GM19035 (cell line): ENCODE results near the gene GLG1.
"Not testable (repeated sequence)": the region's sequence is repeated elsewhere in the genome, so short reads cannot be mapped to it uniquely, and the experiment has no call there.

ENCODE experiments used
- ATAC-seq: cut with Tn5 transposase; IDR thresholded peaks from one replicate; pipeline ENCODE4 v1.9.1; 2021; ENCODE audit not compliant: unreplicated experiment

GLG1 gene

DNA sequence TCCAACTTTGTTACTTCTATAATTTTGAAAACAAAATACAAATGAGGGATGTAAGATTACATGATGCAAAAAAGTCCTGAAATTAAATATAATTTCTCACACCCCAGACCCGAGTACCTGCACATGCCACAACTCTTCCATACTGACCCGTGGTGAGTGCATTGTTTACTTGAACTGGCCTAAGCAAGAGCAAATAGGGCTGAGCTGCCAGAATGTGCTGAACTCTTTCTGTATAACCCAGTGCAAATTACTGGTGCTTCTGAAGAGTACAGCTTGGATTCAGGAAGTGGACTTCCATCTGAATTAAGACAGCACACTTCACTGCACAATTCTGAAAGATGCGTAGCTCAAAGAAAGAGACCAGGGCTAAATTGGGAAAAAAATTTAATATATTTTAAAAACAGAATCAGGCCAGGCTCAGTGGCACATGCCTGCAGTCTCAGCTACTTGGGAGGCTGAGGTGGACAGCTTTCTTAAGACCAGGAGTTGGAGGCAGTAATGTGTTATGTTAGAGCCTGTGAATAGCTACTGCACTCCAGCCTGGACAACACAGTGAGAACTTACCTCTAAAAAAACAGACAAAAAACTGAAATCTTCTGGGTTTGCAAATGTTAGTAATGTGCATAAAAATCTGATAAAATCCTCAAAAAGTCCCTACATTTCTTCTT is 63.9 kb downstream of the GLG1 start:
- ATAC-seq = not testable (repeated sequence)

DNA sequence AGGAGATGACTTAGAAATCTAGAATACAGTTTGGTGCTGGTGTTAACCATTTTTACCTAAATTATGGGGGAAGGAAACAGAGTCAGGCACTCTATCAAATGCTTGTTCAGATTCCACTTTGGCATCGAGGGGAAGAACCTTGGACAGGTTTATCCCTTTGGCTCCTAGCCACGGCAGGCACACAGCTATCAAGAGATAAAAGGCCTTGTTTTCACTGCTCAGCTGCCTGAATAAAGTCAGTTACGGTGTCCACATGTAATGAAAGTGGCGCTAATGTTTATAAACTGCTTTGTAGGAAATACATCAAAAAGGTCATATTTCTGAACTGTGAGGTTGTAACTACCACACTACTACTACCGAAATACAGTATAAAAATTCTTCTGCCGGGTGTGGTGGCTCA is 66.3 kb downstream of the GLG1 start:
- ATAC-seq = not testable (repeated sequence)

DNA sequence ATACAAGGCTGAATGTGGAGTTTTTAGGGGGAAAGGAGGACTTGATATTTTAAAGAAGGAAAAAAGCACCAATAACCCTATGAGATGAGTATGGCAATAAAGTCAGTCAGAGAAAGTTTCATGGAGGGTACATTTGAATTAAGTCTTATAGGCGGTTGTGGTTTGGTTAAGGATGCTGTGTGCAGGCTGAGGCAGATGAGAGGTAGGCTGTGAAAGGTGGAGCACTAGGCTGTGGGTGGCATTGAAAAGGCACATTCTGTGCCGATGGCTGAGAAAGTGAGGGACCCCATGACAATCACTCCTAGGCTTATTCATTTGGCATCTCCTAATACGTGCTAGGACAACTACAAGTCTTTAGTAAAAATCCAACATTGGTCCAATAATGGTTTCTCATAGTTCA is 68.1 kb downstream of the GLG1 start:
- not testable (repeated sequence) for ATAC-seq

DNA sequence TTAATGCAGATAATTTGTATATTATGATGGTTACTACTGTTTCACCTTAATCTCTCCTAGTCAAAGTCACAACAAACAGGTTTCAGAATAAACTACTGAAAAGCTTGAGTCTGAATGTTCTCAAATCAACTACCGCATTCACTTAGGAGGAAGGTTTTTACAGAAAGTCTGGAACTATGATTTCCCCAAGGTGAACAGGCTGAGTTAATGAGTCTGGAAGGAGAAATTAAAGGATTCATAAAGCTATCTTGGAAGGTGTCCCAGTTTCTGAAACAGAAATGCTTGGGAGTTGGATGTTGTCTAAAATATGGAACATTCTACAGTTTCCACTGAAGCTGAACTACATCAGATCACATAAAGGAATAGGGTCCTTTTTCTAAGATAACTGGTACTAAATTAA is 69.2 kb downstream of the GLG1 start:
- ATAC-seq = not testable (repeated sequence)

DNA sequence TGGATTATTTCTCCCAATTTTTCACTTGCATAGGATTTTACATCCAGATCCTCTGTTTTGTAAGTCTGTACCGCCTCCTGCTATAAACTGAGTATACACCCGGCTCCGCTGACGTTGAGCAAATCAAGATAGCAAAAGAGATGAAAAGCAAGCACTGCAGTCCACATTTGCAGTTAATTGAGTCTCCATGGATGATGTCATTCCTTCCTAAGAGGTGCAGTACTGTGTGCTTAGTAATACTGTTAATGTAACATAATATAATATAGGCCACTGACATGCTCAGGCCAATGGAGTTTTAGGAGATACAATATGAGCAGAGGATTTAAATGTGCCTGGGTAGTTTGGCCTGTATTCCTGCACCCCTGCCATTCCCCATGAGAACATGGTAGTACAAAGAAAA is 72.3 kb downstream of the GLG1 start:
- ATAC-seq = not testable (repeated sequence)

DNA sequence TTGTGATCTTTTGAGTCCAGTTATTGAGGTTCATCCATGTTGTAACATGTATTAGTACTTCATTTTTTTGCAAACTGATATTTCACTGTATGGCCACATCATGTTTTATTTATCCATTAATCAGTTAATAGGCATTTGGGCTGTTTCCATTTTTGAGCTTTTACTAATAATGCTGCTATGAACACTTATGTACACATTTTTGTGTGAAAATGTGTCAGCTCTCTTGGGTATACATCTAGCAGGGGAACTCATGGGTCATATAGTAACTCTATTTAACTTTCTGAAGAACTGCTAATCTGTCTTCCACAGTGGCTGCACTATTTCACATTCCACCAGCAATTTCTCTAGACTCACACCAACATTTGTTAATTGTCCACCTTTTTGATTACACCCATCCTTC is 82.0 kb downstream of the GLG1 start:
- no peak for ATAC-seq

DNA sequence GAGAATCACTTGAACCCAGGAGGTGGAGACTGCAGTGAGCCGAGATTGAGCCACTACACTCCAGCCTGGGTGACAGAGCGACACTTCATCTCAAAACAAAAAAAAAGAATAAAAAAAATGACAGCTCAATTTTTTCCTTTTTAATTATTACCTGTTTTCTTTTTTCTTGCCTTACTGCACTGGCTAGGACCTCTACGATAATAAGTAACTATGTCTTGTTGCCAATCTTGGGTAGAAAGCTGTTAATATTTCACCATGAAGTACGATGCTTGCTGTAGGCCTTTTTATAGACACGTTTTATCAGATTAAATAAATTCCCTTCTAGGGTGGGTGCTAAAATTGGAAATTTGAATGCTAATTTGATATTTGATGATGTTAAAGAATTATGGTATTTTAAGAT is 82.8 kb downstream of the GLG1 start:
- ATAC-seq = no peak

DNA sequence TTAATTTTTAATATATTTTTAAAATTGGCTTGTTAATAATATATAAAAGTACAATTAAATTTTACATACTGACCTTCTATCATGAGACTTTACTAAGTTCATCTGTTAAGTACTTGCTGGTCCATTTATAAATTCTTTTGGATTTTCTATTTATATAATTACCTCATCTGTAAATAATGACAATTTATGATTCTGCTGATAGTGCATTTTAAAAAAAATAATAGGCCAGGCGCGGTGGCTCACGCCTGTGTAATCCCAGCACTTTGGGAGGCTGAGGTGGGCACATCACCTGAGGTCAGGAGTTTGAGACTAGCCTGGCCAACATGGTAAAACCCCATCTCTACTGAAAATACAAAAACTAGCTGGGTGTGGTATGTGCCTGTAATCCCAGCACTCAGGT is 83.2 kb downstream of the GLG1 start:
- not testable (repeated sequence) for ATAC-seq

DNA sequence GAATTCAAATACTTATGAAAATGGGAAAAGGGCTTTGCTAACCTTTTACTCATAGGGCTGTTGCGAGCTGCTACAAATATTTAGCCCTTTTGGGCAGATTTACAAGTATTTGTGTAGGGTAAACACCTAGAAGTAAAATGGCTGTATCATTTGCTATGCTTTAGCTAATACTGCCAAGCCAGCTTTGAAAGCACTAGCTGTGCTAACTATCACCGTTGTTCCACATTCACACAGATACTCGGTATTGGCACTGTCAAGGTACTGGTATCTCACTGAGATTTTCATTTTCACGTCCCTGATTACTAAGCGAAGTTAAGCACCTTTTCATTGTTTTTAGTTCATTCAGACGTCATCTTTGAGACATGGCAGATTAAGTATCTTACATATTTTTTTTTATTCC is 84.8 kb downstream of the GLG1 start:
- ATAC-seq = no peak

DNA sequence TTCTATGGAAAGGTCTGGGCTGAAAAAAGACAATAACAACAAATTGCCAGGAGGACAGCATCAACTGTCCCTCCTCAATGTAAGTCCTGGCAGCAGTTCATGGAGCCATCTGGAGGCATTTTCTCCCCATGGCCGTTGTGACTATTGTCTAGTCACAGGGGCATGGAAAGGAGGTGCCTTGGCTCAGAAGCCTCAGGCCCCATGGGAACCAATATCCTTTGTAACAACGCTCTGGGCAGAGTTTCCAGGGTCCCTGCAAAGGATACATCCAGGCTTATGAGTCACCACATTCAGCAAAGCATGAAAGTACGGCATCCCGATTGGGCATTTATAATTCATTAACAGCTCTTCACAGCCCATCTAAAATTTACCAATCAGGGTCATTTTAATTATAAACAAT is 85.2 kb downstream of the GLG1 start:
- ATAC-seq = no peak

DNA sequence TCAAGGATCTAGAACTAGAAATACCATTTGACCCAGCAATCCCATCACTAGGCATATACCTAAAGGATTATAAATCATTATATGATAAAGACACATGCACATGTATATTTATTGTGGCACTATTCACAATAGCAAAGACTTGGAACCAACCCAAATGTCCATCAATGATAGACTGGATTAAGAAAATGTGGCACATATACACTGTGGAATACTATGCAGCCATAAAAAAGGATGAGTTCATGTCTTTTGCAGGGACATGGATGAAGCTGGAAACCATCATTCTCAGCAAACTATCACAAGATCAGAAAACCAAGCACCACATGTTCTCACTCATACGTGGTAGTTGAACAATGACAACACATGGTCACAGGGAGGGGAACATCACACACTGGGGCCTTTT is 88.0 kb downstream of the GLG1 start:
- ATAC-seq = not testable (repeated sequence)

DNA sequence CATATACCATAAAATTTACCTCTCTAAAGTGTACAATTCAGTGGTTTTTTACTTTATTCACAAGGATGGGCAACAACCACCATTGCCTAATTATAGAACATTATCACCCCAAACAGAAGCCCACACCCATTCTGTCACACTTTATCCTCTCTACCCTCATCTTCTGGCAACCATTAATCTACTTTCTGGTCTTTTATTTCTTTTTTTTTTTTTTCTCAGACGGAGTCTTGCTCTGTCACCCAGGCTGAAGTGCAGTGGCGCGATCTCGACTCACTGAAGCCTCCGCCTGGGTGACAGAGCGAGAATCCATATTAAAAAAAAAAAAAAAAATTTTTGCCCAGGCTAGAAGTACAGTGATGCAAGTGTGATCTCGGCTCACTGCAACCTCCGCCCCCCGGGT is 95.0 kb downstream of the GLG1 start:
- no peak for ATAC-seq

DNA sequence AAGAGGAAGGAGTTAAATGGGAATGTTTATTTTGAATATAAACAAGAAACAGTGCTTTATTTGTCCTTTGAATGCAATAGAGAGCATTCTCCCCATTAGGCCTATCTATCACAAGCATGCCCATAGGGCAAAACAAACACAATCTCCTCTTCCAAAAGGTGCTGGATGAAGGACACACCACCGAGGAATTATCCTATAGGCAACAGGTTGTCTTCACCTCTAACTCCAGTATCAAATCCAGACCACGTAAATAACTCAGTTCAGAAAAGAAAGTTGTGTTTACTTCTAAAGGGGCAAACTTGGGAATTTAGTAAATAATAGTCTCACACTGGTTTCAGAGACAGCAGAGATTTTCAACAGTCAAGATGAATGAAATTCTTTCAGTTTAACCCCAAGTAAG is 101.9 kb downstream of the GLG1 start:
- no peak for ATAC-seq

DNA sequence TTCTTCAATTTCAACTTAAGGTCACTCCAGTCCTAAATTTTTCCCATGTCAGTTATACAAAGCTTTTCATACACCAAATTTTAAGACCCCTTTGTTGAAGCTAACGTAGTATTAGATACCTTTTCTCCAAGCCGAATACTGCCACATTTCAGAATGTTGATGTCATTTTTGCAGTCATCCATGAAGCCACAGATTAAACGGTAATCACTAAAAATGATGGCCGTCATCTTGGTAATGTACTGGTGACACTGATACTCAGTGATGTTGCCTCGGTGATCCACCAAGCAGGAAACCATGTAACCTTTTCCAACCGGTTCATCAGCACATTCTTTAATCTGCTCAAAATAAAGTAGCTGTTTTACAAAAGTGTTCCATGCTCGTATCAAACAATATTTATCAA is 103.5 kb downstream of the GLG1 start:
- no peak for ATAC-seq

DNA sequence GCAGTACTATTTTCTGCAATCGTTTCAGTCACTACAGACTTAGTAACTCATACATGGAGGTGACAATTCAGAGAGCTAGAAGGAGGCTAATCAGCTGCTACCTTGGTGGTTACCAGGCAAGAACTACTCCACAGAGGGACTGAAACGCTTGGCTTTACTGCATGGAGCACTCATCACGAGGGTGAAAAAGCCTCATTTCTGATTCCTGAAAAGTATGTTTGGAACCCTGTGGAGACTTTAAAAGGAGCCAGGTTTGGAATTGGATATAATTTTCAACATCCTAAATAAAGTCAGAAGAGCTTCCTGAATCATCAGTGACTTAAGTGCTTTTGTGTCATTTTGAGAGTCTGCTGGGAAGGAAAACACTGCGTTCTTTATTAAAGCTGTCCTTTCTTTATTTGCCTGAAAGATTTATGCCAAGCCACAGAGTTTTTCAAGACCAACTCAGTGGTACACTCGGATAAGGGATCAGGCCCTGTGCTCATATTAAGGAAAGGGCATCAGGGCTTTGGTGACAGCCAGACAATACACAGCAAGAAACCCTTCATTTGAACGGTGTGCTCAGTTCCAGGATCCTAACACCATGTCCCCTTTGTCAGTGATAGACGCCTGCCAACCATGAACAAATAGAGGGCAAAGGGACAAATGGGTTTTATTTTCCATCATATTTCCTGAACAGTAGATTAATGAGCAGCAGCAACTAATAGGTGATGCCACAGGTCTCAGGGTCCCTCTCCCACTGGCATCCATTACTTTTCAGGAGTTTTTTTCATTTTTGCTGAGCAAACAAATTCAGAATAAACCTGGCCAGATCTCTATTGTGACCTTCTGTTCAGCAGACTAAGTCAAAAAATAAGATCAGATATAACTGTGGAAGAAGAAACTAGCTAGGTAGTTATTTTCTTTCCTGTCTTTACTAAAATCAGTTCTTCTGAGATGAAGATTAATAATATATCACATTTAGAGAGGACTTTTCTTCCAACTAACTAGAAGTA is 105.1 kb downstream of the GLG1 start:
- no peak for ATAC-seq

DNA sequence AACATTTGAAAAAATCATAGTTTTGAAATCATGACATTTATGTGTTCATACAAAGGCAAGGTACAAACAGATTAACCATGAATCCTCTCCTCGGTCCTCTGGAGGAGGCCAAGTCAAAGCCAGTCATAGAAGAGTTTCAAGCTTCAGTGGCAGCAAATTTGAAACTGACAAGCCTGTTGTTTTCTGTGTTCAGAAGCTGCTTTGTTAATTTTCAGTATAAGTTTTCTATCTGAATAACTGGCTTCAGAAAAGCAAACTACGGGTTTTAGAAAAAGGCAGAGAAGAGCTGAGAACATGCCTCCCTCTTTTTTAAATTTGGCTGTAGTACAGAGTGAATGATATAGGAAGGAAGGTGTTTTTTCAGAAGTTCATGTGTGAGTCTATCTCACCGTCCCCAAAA is 106.0 kb downstream of the GLG1 start:
- no peak for ATAC-seq

DNA sequence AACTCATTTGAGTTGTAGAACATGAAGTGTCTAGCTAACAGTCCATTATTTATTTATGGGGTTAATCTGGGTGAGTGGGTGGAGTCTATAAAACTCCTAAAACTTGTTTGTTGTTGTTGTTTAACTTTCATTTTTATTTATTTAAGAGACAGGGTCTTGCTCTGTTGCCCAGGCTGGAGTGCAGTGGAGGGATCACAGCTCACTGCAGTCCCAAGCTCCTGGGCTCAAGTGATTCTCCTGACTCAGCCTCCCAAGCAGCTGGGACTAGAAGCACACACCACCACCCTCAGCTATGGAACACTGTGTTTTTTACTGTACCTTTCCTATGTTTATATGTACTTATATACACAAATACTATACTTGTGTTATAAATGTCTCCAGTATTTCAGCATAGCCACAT is 107.8 kb downstream of the GLG1 start:
- no peak for ATAC-seq

DNA sequence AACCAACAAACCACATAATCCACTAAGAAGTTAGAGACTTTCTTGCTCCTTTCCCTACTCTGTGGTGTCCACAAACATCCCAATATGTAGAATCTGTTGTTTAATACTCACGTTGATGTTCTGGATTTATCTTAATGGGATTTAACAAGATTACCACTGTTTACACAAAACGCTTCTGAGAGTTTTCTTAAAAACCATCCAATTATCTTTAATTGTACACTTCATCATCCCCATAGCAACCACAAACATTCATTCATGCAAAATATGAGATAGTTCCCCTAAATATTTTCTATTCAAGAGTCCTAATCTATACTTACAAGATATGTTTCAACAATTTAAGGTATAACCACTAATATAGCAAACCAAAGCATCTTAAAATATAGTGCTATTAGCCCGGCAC is 109.2 kb downstream of the GLG1 start:
- no peak for ATAC-seq

DNA sequence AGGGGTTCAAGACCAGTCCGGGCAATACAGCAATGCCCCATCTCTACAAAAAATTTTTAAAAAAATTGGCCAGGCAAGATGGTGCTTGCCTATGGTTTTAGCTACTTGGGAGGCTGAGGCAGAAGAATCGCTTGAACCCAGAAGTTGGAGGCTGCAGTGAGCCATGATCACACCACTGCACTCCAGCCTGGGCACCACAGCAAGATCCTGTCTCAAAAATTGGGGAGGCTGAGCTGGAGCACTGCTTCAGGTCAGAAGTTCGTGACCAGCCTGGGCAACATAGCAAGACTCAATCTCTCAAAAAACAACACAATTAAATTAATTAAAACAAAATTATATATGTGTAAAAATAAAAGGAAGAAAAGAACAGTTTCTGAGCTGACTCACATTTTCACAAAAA is 110.9 kb downstream of the GLG1 start:
- ATAC-seq = no peak

DNA sequence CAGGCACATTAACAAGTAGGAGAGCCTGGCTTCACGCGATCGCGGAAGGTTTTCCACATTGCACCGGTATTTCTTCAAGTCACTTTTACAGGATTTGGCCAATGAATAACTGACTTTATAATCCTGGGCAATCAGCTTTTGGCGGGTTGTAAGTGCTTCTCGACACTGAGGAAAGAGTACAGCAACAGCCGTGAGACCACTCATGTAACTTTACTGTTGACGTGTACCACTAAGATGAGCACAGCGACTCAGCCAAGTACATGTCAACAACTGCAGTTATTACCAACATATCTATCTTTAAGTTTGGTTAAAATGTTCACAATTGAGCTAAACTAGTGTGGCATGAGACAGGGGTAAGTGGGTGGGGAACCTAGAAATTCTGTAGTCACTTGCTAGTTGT is 113.9 kb downstream of the GLG1 start:
- ATAC-seq = no peak

DNA sequence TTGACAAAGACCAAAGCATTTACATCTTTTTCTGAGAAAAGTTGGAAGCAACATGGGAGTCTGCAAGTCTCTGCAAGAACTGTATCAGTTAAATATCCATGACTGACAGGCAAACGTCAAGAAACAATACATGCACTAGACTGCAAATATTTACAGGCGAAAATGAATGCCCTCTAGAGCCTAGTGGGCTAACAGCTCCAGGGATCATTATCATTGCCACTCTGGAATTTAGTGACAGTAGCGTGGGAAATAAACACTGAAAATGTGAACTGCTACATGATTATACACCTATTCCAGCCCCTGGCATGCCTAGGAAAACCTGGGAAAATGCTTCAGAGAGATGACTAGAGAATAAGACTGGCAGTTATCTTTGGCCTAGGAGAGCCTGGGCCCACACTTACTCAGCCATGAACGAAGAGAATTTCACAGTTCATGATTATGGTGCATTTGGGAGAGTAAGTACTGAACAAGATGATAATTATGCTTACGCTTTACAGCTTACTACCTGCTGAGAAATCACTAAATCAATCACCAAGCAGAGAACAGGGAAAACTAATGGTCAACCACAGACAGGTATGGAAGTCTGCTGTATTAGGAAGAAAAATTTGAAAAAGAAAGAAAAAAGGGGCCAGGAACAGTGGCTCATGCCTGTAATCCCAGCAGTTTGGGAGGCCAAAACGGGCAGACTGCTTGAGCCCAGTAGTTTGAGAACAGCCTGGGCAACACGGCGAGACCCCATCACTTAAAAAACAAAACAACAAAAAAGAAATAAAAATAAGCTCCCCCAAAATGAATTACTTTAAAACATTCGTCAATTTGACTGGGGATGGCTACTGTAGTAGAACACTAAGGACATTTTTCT is 119.0 kb downstream of the GLG1 start:
- no peak for ATAC-seq
